NAMALWA (cell line): ENCODE results near the gene TARS1.
A peak's percentile ranks its signal among the peaks of the same experiment; 100 is the strongest.

ENCODE experiments used
- DNase-seq: peaks from one replicate; pipeline ENCODE4 v3.0.0-alpha.2; 2015; ENCODE audit warnings: low spot score

Gene TARS1

DNA sequence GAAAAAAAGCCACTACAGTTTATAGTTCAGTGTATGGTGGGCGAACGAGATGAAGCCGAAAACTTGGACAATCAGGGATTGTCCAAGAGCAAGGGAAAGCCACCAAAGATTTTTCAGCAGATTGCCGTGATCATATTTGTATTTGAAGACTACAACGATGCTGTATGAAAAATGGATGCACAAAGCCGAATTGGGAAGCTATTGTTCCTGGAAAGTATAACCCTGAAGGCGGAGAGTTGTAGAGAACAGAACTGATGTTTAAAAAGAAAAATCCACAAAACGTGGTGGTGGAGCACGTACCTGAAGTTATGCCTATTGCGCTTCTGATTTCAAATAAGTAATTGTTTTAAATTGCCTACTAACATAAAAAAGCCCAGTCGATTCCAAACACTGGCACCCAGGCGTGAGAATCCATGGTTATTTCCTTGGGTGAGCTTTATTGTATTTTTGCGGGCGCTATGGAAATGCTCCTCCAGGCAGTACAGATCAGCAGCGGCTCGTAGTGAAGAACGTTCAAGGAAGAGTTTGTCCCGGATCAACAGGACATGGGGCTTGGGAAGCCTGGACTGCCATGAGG lies 772 bp upstream of the TARS1 start:
- no peak for DNase-seq

GRCh38 chr5:33441241-33442177 lies 744 bp downstream of the TARS1 start:
- peak; percentile 35 for DNase-seq

GRCh38 chr5:33444542-33444941 lies 3.8 kb downstream of the TARS1 start:
- DNase-seq: no peak

GRCh38 chr5:33445798-33446197 lies 5.0 kb downstream of the TARS1 start:
- DNase-seq: no peak

GRCh38 chr5:33448118-33448517 lies 7.4 kb downstream of the TARS1 start:
- DNase-seq: no peak

GRCh38 chr5:33457126-33457525 lies 16.4 kb downstream of the TARS1 start:
- no peak for DNase-seq

DNA sequence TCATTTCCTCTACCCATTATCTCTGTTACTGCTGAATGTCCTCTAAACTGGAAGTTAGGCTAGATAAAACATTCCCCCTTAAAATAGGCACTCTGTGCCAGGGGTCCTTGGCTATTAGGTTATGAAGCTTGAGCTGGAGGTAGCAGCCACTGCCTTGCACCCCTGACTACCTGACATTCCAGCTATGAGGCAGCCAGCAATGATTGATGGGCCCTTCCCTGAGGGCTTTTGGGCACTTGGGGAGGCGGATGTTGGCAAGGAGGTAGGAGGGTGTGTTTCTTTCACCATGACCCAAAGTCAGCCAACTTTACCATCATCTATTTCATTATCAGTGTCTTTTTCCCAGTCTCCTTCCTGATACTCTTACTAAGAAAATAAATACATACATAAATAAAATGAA lies 17.1 kb downstream of the TARS1 start:
- DNase-seq: no peak

GRCh38 chr5:33460210-33460609 lies 19.4 kb downstream of the TARS1 start:
- no peak for DNase-seq

DNA sequence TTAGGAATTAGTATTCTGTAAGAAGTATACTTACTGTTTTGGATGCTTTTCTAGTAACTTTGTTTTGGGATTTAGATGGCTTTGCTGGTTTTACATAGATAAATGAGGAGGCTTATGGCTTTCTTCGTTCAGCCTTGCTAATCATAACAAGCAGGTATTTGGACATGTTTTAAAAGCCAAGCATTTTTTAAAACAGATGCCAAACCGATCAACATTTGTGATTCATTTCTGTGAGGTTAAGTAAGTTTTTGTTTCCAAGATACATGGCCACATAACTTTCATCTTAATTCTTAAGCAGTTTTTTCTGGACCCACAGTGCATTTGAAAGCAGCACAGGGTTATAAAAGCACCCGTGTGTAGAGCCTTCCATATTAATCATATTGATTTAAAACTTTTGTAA lies 21.7 kb downstream of the TARS1 start:
- DNase-seq: no peak

- no peak for DNase-seq
Measured at GRCh38 chr5:33465120-33465519, 24.4 kb downstream of the TARS1 start.

GRCh38 chr5:33468775-33469435 lies 28.1 kb downstream of the TARS1 start:
- DNase-seq: no peak

GRCh38 chr5:33470544-33470943 lies 29.8 kb downstream of the TARS1 start:
- DNase-seq: peak; percentile 42

GRCh38 chr5:33472805-33473409 lies 32.1 kb downstream of the TARS1 start:
- DNase-seq: no peak

GRCh38 chr5:33474004-33474403 lies 33.2 kb downstream of the TARS1 start:
- no peak for DNase-seq

GRCh38 chr5:33474931-33475499 lies 34.2 kb downstream of the TARS1 start:
- no peak for DNase-seq

GRCh38 chr5:33475706-33476105 lies 34.9 kb downstream of the TARS1 start:
- no peak for DNase-seq

DNA sequence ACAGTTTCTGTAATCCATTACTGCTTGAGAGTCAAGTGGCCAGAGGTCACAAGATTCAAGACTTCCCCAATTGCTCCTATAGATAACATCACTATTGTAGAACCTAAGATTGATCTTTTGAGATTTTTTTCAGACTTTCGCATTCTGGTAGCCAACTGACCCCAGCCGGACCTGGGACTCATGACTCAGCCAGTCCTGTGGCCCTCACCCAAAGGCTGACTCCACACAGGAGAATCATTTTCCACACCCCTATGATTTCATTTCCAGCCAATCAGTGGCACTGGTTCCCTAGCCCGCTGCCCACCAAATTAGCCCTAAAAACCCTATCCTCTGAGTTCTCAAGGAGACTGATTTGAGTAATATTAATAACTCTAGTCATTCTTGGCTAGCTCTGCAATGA lies 36.2 kb downstream of the TARS1 start:
- no peak for DNase-seq

DNA sequence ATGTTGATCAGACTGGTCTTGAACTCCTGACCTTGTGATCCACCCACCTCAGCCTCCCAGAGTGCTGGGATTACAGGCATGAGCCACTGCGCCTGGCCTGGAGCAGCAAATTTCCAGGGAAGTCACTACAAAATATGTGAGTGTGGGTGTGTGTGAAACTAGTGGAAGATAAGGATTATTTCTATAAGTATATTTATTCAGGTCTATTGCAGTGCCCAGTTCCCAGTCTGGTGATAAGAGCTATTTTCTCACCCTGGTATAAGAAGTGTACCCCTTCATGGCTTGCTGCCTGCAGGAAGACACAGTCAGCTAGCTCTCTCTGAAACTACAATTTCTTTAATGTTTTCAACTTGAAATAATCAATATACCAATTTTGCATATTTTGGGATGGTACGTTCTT lies 37.1 kb downstream of the TARS1 start:
- no peak for DNase-seq

GRCh38 chr5:33479311-33479710 lies 38.5 kb downstream of the TARS1 start:
- DNase-seq: no peak

DNA sequence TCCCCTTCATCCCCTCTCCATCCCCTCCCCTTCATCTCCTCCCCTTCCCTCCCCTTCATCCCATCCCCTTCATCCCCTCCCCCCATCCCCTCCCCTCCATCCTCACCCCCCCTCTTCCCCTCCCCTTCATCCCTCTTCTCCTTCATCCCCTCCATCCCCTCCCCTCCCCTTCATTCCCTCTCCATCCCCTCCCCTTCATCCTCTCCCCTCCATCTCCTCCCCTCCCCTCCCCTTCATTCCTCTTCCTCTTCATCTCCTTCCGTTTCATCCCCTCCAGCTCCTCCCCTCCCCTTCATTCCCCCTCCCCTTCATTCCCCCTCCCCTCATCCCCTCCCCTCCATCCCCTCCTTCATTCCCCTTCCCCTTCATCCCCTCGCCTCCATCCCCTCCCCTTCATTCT lies 40.1 kb downstream of the TARS1 start:
- DNase-seq: no peak

GRCh38 chr5:33482335-33482734 lies 41.6 kb downstream of the TARS1 start:
- no peak for DNase-seq

DNA sequence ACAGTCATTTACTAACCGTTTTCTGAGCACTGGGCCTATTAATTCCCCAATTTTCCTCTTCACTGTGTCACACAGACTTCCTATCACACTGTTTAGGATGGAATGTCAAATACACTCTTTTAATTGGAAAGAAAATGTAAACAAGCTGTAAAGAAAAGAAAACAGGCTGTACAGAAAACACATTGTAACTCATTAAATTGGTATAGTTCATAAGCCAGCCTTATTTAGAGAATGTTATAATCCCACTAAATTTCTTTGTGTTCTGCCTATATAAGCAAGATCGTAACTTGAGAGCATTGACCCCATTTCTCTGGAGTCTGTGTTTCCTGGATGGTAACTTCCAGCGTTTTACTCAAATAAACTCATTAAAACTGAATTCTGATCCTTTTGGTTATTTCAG lies 46.5 kb downstream of the TARS1 start:
- no peak for DNase-seq
